ENCODE results near the gene GALNT7. TPM values are rescaled to one million over a fixed set of nuclear protein-coding genes. Genes with fewer than 3 reads are reported as not detected.
"Not testable (repeated sequence)": the region's sequence is repeated elsewhere in the genome, so short reads cannot be mapped to it uniquely, and the experiment has no call there.

GALNT7 gene, protein sequence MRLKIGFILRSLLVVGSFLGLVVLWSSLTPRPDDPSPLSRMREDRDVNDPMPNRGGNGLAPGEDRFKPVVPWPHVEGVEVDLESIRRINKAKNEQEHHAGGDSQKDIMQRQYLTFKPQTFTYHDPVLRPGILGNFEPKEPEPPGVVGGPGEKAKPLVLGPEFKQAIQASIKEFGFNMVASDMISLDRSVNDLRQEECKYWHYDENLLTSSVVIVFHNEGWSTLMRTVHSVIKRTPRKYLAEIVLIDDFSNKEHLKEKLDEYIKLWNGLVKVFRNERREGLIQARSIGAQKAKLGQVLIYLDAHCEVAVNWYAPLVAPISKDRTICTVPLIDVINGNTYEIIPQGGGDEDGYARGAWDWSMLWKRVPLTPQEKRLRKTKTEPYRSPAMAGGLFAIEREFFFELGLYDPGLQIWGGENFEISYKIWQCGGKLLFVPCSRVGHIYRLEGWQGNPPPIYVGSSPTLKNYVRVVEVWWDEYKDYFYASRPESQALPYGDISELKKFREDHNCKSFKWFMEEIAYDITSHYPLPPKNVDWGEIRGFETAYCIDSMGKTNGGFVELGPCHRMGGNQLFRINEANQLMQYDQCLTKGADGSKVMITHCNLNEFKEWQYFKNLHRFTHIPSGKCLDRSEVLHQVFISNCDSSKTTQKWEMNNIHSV
- total RNA-seq (2022), result 47.7 and 51.6 TPM in 2 replicates
- percentile 87 among the genes with signal in this experiment for Bru-seq, nascent RNA
- BruChase-seq, experiment 1, labeled RNA remaining after a 6-hour chase, result percentile 84 among the genes with signal in this experiment
- percentile 78 among the genes with signal in this experiment for BruChase-seq, experiment 2, labeled RNA remaining after a 2-hour chase
- long read RNA-seq, full-length matches to known transcripts, result 27 of 42 reads
- long read RNA-seq, partial matches to known transcripts, result 7 of 42 reads
- long read RNA-seq, other reads (novel, unspliced or antisense), result 8 of 42 reads

- no peaks in the 10 kb centered on the region for H3K9me3 Mint-ChIP-seq (ENCODE audit: low read depth, unreplicated experiment)
- TF ChIP-seq CTCF (IDR thresholded peaks at IDR 0.05; ENCODE audit: unreplicated experiment), result no peak
- intact Hi-C loops (cut with micrococcal nuclease; ENCODE audit: unreplicated experiment), result no loop called here
- H3K27me3 Mint-ChIP-seq (ENCODE audit: unreplicated experiment), result no peaks in the 10 kb centered on the region
- H3K36me3 Mint-ChIP-seq (ENCODE audit: insufficient read depth, unreplicated experiment), result peaks cover 25% of the 10 kb centered on the region
- BruUV-seq (replicated peaks), result no TSS peak
- peaks cover 19% of the 10 kb centered on the region for H3K4me1 Mint-ChIP-seq (ENCODE audit: low read depth, unreplicated experiment)
- CTCF ChIA-PET, result interaction anchor here (0.6 to 1.4 kb wide), 11 partner anchors 13 to 155 kb away, joined by 3 to 9 read pairs (median 3); no protein-coding TSS in a partner anchor
- H3K4me3 Mint-ChIP-seq (ENCODE audit: low read depth, unreplicated experiment), result peak within 1 kb of the TSS; percentile 89
- H3K27ac Mint-ChIP-seq (ENCODE audit: unreplicated experiment), result peak within 1 kb of the TSS; percentile 96
- peak; percentile 73 for DNase-seq
These were observed at the start of gene GALNT7 for GRCh38 chr4:173168396-173169177. Gene GALNT7, plus strand, starts transcription at chr4:173168811. Its CDS starts 25 bp downstream, at chr4:173168836.

DNA sequence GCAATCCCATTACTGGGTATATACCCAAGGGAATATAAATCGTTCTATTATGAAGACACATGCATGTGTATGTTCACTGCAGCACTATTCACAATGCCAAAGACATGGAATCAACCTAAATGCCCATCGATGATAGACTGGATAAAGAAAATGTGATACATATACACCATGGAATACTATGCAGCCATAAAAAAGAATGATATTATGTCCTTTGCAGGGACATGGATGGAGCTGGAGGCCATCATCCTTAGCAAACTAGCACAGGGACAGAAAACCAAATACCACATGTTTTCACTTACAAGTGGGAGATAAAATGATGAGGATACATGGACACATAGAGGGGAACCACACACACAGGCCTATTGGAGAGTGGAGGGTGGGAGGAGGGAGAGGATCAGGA is 49.8 kb upstream of the GALNT7 start:
- H3K27ac Mint-ChIP-seq (ENCODE audit: unreplicated experiment); H3K36me3 Mint-ChIP-seq (ENCODE audit: insufficient read depth, unreplicated experiment); intact Hi-C loops (cut with micrococcal nuclease; ENCODE audit: unreplicated experiment); H3K9me3 Mint-ChIP-seq (ENCODE audit: low read depth, unreplicated experiment); BruUV-seq (replicated peaks); H3K27me3 Mint-ChIP-seq (ENCODE audit: unreplicated experiment); H3K4me3 Mint-ChIP-seq (ENCODE audit: low read depth, unreplicated experiment); DNase-seq; H3K4me1 Mint-ChIP-seq (ENCODE audit: low read depth, unreplicated experiment); CTCF ChIA-PET: not testable (repeated sequence)

- Mint-ChIP-seq H3K4me1 (ENCODE audit: low read depth, unreplicated experiment) (peaks cover 9% of the 10 kb centered on the region), H3K27me3 (ENCODE audit: unreplicated experiment) (no peaks in the 10 kb centered on the region), H3K9me3 (ENCODE audit: low read depth, unreplicated experiment) (no peaks in the 10 kb centered on the region), H3K27ac (ENCODE audit: unreplicated experiment) (no peak overlapping the region), H3K36me3 (ENCODE audit: insufficient read depth, unreplicated experiment) (no peaks in the 10 kb centered on the region), H3K4me3 (ENCODE audit: low read depth, unreplicated experiment) (no peak overlapping the region)
- no peak for TF ChIP-seq CTCF (IDR thresholded peaks at IDR 0.05; ENCODE audit: unreplicated experiment)
- no peak for DNase-seq
- CTCF ChIA-PET, result no interaction called here
- intact Hi-C loops (cut with micrococcal nuclease; ENCODE audit: unreplicated experiment), result no loop called here
- no TSS peak for BruUV-seq (replicated peaks)
These were observed 48.8 kb upstream of the GALNT7 start for GRCh38 chr4:173119818-173120217.

DNA sequence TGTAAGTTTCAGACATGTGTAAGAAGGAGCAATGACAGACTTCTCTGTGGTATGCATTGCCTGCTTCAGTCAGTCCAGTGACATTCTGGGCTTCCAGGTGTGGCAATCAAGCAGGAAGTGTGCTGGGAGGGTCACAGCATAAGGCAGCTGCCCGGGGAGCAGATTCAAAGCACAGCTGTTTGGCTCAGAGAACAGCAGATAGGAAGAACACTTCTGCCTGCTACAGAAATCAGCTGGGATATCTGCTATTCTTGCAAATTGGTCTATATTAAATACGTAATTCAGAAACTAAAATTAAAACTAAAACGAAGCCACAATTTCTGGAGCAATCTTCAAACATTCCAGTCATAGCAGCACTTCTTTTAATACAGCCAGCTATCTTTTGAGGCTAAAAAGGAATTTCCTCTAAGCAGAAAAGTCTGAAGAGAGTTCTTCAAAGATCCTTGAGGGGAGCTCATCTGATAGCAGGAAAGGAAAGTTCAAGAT is 47.5 kb upstream of the GALNT7 start:
- CTCF ChIA-PET, result interaction anchor here (1.2 kb wide), 1 partner anchor 11 kb away, joined by 4 read pairs; no protein-coding TSS in a partner anchor
- BruUV-seq (replicated peaks), result no TSS peak
- Mint-ChIP-seq H3K27ac (ENCODE audit: unreplicated experiment) (no peak overlapping the region), H3K27me3 (ENCODE audit: unreplicated experiment) (no peaks in the 10 kb centered on the region), H3K4me1 (ENCODE audit: low read depth, unreplicated experiment) (peaks cover 9% of the 10 kb centered on the region), H3K36me3 (ENCODE audit: insufficient read depth, unreplicated experiment) (no peaks in the 10 kb centered on the region), H3K9me3 (ENCODE audit: low read depth, unreplicated experiment) (no peaks in the 10 kb centered on the region), H3K4me3 (ENCODE audit: low read depth, unreplicated experiment) (no peak overlapping the region)
- no peak for TF ChIP-seq CTCF (IDR thresholded peaks at IDR 0.05; ENCODE audit: unreplicated experiment)
- DNase-seq, result peak; percentile 44
- intact Hi-C loops (cut with micrococcal nuclease; ENCODE audit: unreplicated experiment), result no loop called here

All from Calu3 (cell line).